Measurements from ENCODE around the gene DCUN1D1.

GRCh38 chr3:182920515-182921084 is 59.7 kb downstream of the DCUN1D1 start:
- TF ChIP-seq EP300 (IDR thresholded peaks at IDR 0.05) (no peak), CTCF (IDR thresholded peaks at IDR 0.05) (no peak), POLR2A (IDR thresholded peaks at IDR 0.05; ENCODE audit: low read depth) (no peak), POLR2AphosphoS5 (IDR thresholded peaks at IDR 0.05) (no peak)

Measured in esophagus muscularis mucosa (tissue), 4 donors.